ENCODE data around the gene RPS21. TPM values are rescaled to one million over a fixed set of nuclear protein-coding genes. Genes with fewer than 3 reads are reported as not detected.

The RPS21 gene
- total and polyA plus RNA-seq, 2 of the 4 experiments (the other 2 are of a cell fraction): 2,710 to 4,298 TPM

DNA sequence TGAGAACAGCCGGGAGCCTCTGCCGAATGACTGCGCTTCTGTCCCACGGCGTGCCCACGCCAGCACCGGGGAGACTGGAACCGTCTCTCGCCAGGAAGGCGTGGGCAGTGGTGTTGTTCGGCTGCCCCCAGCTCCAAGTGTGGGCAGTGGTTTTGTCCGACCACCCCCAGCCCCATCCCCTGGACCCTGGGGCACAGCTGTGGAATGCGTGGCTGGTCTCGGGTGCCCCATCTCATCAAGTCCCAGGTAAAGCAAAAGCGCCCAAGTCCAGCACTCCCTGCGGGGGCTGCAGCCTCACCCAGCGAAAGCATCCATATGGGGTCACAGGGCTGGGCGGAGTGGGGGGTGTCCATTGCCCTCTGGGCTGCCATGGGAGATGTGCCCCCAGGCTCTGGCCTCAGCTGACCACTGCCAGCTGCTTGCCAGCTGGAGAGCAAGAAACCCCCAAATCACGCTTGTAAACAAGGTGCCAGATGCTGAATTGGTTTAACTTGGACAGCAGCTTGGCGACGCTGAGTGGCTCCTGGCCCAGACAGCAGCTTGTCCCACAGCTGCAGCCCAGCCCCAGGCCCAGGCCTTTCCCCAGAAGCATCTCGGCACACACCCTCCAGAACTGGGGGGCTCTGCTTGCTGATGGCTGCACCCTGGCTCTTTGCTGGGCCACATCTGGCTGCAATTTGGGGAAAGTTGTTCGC is 15.7 kb downstream of the RPS21 start:
- H3K9ac ChIP-seq (ENCODE audit: low read depth, low read length): no peak overlapping the region
- ChIA-PET POLR2A (ENCODE audit: unreplicated experiment) (no interaction called here), CTCF (no interaction called here)
- H4K20me1 ChIP-seq (ENCODE audit: insufficient read depth, low read length): peaks cover 9% of the 10 kb centered on the region; the same call in 1 of the 2 replicates
- ATAC-seq (ENCODE audit: low read depth): no peak
- no peak overlapping the region for H3K4me3 ChIP-seq (ENCODE audit: insufficient read depth, low read depth, low read length)
- intact Hi-C loops (cut with micrococcal nuclease): no loop called here
- no peak overlapping the region for H4K91ac ChIP-seq (ENCODE audit: insufficient read depth, low read depth, low read length)
- H2AFZ ChIP-seq (replicated peaks; ENCODE audit: low read length, poor library complexity): no peak overlapping the region
- H3K4ac ChIP-seq (ENCODE audit: low read depth, low read length): no peak overlapping the region
- H3K79me1 ChIP-seq (ENCODE audit: low read depth in 1 of 2, low read length in 2 of 2): peaks cover 10 to 22% of the 10 kb centered on the region in 2 experiments; a peak in 3 of 4 replicates
- H4K8ac ChIP-seq (ENCODE audit: low read depth in 2 of 2, low read length in 2 of 2): no peak overlapping the region
- H3K23ac ChIP-seq (ENCODE audit: low read depth, low read length): no peak overlapping the region
- H3K4me1 ChIP-seq (ENCODE audit: control insufficient read depth, insufficient read depth, low read length): peaks cover 6% of the 10 kb centered on the region; the same call in 1 of the 2 replicates
- no peaks in the 10 kb centered on the region for H3K9me3 ChIP-seq (ENCODE audit: control insufficient read depth, insufficient read depth, low read length)
- H3K36me3 ChIP-seq (ENCODE audit: control insufficient read depth, insufficient read depth, low read length): peaks cover 3% of the 10 kb centered on the region
- H2BK20ac ChIP-seq (ENCODE audit: low read depth, low read length): no peak overlapping the region
- BruUV-seq (replicated peaks): no TSS peak
- no peak overlapping the region for H3K4me2 ChIP-seq (ENCODE audit: low read depth, low read length)
- H3K27ac ChIP-seq (ENCODE audit: insufficient read depth, low read length): no peak overlapping the region
- in situ Hi-C loops (cut with MboI; ENCODE audit: low sequenced_read_pairs): no loop called here
- H2BK5ac ChIP-seq (ENCODE audit: low read depth, low read length, poor library complexity, severe bottlenecking): no peak overlapping the region
- H2AK5ac ChIP-seq (ENCODE audit: low read depth, low read length): no peak overlapping the region
- H3K14ac ChIP-seq (replicated peaks; ENCODE audit: low read depth, low read length): no peak overlapping the region
- H2BK120ac ChIP-seq (ENCODE audit: low read depth, low read length): no peak overlapping the region
- no peaks in the 10 kb centered on the region for H3K9me1 ChIP-seq (ENCODE audit: insufficient read depth, low read length)
- H3K56ac ChIP-seq (ENCODE audit: extremely low read depth, insufficient read depth, low read length): no peak overlapping the region
- WGBS, 2 experiments (ENCODE audit: extremely low coverage in 2 of 2, insufficient read length in 1 of 2): 93% methylated on average over 3 of the region's 23 CpGs; no CpG with 5 or more reads in 1 of the 2 experiments
- no peaks in the 10 kb centered on the region for H3K27me3 ChIP-seq (ENCODE audit: control insufficient read depth, insufficient read depth, low read length)
- TF ChIP-seq BHLHE40 (IDR thresholded peaks at IDR 0.05; ENCODE audit: low read depth, low read length) (no peak), CEBPB (IDR thresholded peaks at IDR 0.05; ENCODE audit: low read depth, low read length) (no peak), NFE2L2 (IDR thresholded peaks at IDR 0.05; ENCODE audit: low read depth, low read length) (no peak), SMC3 (IDR thresholded peaks at IDR 0.05; ENCODE audit: low read depth, low read length) (no peak), MAFK (IDR thresholded peaks at IDR 0.05; ENCODE audit: low read depth, low read length) (no peak), MAZ (IDR thresholded peaks at IDR 0.05; ENCODE audit: borderline replicate concordance, low read depth, low read length) (no peak), RCOR1 (IDR thresholded peaks at IDR 0.05; ENCODE audit: insufficient replicate concordance, low read length) (no peak), POLR2A (IDR thresholded peaks at IDR 0.05; ENCODE audit: low read depth, low read length) (no peak), FOS (IDR thresholded peaks at IDR 0.05; ENCODE audit: low read depth, low read length) (no peak), MXI1 (IDR thresholded peaks at IDR 0.05; ENCODE audit: borderline replicate concordance, low read depth, low read length) (no peak), RFX5 (IDR thresholded peaks at IDR 0.05; ENCODE audit: low read depth, low read length) (no peak), RAD21 (IDR thresholded peaks at IDR 0.05; ENCODE audit: low read length) (no peak), CHD1 (IDR thresholded peaks at IDR 0.05; ENCODE audit: low read depth, low read length) (no peak)
- TF ChIP-seq, protein P1, sequence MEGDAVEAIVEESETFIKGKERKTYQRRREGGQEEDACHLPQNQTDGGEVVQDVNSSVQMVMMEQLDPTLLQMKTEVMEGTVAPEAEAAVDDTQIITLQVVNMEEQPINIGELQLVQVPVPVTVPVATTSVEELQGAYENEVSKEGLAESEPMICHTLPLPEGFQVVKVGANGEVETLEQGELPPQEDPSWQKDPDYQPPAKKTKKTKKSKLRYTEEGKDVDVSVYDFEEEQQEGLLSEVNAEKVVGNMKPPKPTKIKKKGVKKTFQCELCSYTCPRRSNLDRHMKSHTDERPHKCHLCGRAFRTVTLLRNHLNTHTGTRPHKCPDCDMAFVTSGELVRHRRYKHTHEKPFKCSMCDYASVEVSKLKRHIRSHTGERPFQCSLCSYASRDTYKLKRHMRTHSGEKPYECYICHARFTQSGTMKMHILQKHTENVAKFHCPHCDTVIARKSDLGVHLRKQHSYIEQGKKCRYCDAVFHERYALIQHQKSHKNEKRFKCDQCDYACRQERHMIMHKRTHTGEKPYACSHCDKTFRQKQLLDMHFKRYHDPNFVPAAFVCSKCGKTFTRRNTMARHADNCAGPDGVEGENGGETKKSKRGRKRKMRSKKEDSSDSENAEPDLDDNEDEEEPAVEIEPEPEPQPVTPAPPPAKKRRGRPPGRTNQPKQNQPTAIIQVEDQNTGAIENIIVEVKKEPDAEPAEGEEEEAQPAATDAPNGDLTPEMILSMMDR (conservative IDR thresholded peaks at IDR 0.05; ENCODE audit: low read depth, low read length): no peak
- TF ChIP-seq, protein P2, sequence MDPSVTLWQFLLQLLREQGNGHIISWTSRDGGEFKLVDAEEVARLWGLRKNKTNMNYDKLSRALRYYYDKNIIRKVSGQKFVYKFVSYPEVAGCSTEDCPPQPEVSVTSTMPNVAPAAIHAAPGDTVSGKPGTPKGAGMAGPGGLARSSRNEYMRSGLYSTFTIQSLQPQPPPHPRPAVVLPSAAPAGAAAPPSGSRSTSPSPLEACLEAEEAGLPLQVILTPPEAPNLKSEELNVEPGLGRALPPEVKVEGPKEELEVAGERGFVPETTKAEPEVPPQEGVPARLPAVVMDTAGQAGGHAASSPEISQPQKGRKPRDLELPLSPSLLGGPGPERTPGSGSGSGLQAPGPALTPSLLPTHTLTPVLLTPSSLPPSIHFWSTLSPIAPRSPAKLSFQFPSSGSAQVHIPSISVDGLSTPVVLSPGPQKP (IDR thresholded peaks at IDR 0.05; ENCODE audit: borderline replicate concordance, low read depth, low read length): no peak
- TF ChIP-seq, protein P3, sequence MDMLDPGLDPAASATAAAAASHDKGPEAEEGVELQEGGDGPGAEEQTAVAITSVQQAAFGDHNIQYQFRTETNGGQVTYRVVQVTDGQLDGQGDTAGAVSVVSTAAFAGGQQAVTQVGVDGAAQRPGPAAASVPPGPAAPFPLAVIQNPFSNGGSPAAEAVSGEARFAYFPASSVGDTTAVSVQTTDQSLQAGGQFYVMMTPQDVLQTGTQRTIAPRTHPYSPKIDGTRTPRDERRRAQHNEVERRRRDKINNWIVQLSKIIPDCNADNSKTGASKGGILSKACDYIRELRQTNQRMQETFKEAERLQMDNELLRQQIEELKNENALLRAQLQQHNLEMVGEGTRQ (IDR thresholded peaks at IDR 0.05; ENCODE audit: low read depth, low read length): no peak
- H2AK9ac ChIP-seq (replicated peaks; ENCODE audit: low read depth, low read length, poor library complexity): no peak overlapping the region
- DNase-seq: no peak
- dilution Hi-C loops (cut with HindIII; ENCODE audit: low sequenced_read_pairs, unreplicated experiment): no loop called here
- H4K5ac ChIP-seq (ENCODE audit: low read depth, low read length): no peak overlapping the region
- H3K18ac ChIP-seq (ENCODE audit: low read depth, low read length): no peak overlapping the region
- H2BK15ac ChIP-seq (ENCODE audit: low read depth, low read length): no peak overlapping the region

All from IMR-90 (cell line).